ENCODE data around the gene CALD1.

- TF ChIP-seq, protein P1, sequence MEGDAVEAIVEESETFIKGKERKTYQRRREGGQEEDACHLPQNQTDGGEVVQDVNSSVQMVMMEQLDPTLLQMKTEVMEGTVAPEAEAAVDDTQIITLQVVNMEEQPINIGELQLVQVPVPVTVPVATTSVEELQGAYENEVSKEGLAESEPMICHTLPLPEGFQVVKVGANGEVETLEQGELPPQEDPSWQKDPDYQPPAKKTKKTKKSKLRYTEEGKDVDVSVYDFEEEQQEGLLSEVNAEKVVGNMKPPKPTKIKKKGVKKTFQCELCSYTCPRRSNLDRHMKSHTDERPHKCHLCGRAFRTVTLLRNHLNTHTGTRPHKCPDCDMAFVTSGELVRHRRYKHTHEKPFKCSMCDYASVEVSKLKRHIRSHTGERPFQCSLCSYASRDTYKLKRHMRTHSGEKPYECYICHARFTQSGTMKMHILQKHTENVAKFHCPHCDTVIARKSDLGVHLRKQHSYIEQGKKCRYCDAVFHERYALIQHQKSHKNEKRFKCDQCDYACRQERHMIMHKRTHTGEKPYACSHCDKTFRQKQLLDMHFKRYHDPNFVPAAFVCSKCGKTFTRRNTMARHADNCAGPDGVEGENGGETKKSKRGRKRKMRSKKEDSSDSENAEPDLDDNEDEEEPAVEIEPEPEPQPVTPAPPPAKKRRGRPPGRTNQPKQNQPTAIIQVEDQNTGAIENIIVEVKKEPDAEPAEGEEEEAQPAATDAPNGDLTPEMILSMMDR (conservative IDR thresholded peaks at IDR 0.05 in 1 of 2, IDR thresholded peaks at IDR 0.05 in 1 of 2; ENCODE audit: extremely low read depth in 1 of 2, insufficient read depth in 1 of 2, low read depth in 1 of 2, low read length in 2 of 2): no peak
- no peak for TF ChIP-seq EZH2 (IDR thresholded peaks at IDR 0.05; ENCODE audit: borderline replicate concordance, low read length)
These were observed 78.5 kb downstream of the CALD1 start for GRCh38 chr7:134857958-134858357.

All from mammary epithelial cell (primary cell).